ENCODE data around the gene STARD13. TPM values are rescaled to one million over a fixed set of nuclear protein-coding genes. Genes with fewer than 3 reads are reported as not detected.

The STARD13 gene
- total RNA-seq, 2 experiments from 2014 or later, result 0.30 to 0.31 TPM

- Mint-ChIP-seq H3K36me3 (ENCODE audit: low read depth) (no peaks in the 10 kb centered on the region), H3K27ac (no peak overlapping the region), H3K4me1 (ENCODE audit: low read depth) (no peaks in the 10 kb centered on the region), H3K9me3 (no peaks in the 10 kb centered on the region), H3K27me3 (ENCODE audit: low read depth) (peaks cover 11% of the 10 kb centered on the region), H3K4me3 (no peak overlapping the region)
- DNase-seq, result no peak
- CTCF ChIA-PET, result interaction anchor here (0.6 kb wide), 1 partner anchor 14 kb away, joined by 3 read pairs; no protein-coding TSS in a partner anchor
- intact Hi-C loops (cut with micrococcal nuclease), result no loop called here
Measured at GRCh38 chr13:33319859-33320258, 34.3 kb upstream of the STARD13 start.

- no peaks in the 10 kb centered on the region for H3K4me1 Mint-ChIP-seq (ENCODE audit: low read depth)
- CTCF ChIA-PET, result no interaction called here
- intact Hi-C loops (cut with micrococcal nuclease), result no loop called here
- H3K27ac Mint-ChIP-seq, result no peak overlapping the region
- no peaks in the 10 kb centered on the region for H3K36me3 Mint-ChIP-seq (ENCODE audit: low read depth)
- H3K9me3 Mint-ChIP-seq, result no peaks in the 10 kb centered on the region
- DNase-seq, result no peak
- peaks cover 11% of the 10 kb centered on the region for H3K27me3 Mint-ChIP-seq (ENCODE audit: low read depth)
- no peak overlapping the region for H3K4me3 Mint-ChIP-seq
Measured at GRCh38 chr13:33318744-33319143, 33.2 kb upstream of the STARD13 start.

DNA sequence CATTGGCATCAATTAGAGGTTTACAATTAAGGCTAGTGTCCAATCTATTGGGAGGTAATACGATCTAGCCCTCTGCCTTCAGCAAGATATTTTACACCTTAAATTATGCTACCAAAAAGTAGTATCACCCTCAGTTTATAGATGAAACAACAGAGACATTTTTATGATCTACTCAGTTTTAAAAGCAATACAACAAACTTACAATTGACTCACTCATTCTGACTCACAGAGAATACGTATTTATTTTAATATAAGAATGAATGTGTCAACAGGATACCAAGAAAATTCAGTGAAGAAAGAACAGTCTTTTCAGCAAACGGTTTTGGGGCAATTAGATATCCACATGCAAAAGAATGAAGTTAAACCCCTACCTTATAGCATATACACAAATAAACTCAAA, 32.5 kb upstream of the STARD13 start:
- CTCF ChIA-PET, result no interaction called here
- intact Hi-C loops (cut with micrococcal nuclease), result no loop called here
- Mint-ChIP-seq H3K27ac (no peak overlapping the region), H3K4me3 (no peak overlapping the region), H3K27me3 (ENCODE audit: low read depth) (peaks cover 14% of the 10 kb centered on the region), H3K36me3 (ENCODE audit: low read depth) (no peaks in the 10 kb centered on the region), H3K9me3 (no peaks in the 10 kb centered on the region), H3K4me1 (ENCODE audit: low read depth) (no peaks in the 10 kb centered on the region)
- no peak for DNase-seq

DNA sequence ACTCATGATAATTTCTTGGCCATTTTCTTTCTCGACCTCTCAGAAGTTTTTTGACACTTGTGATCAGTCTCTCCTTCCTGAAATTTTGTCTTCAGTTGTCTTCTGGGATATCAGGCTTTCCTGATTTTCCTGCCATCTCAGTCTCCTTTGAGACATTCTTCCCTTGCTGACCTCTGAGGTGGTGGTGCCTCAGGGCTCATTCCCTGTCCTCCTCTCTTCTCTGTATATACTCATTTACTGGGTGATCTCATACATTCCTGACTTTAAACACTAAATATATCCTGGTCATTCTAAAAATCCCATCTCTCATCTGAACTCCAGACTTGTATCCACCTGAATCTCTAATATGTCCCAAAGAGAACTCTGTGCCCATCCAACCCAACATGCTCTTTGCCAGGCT, 31.3 kb upstream of the STARD13 start:
- Mint-ChIP-seq H3K27me3 (ENCODE audit: low read depth) (peaks cover 14% of the 10 kb centered on the region), H3K36me3 (ENCODE audit: low read depth) (no peaks in the 10 kb centered on the region), H3K27ac (no peak overlapping the region), H3K9me3 (no peaks in the 10 kb centered on the region), H3K4me3 (no peak overlapping the region), H3K4me1 (ENCODE audit: low read depth) (no peaks in the 10 kb centered on the region)
- no peak for DNase-seq
- intact Hi-C loops (cut with micrococcal nuclease), result no loop called here
- CTCF ChIA-PET, result interaction anchor here (0.6 kb wide), 1 partner anchor 235 kb away, joined by 3 read pairs; no protein-coding TSS in a partner anchor

GRCh38 chr13:33313504-33313903, 27.9 kb upstream of the STARD13 start:
- Mint-ChIP-seq H3K36me3 (ENCODE audit: low read depth) (no peaks in the 10 kb centered on the region), H3K27ac (no peak overlapping the region), H3K9me3 (no peaks in the 10 kb centered on the region), H3K4me1 (ENCODE audit: low read depth) (no peaks in the 10 kb centered on the region), H3K27me3 (ENCODE audit: low read depth) (peaks cover 18% of the 10 kb centered on the region), H3K4me3 (no peak overlapping the region)
- DNase-seq, result no peak
- CTCF ChIA-PET, result no interaction called here
- intact Hi-C loops (cut with micrococcal nuclease), result no loop called here

- CTCF ChIA-PET, result no interaction called here
- intact Hi-C loops (cut with micrococcal nuclease), result no loop called here
- Mint-ChIP-seq H3K4me1 (ENCODE audit: low read depth) (no peaks in the 10 kb centered on the region), H3K27me3 (ENCODE audit: low read depth) (peaks cover 17% of the 10 kb centered on the region), H3K9me3 (no peaks in the 10 kb centered on the region), H3K27ac (no peak overlapping the region), H3K36me3 (ENCODE audit: low read depth) (no peaks in the 10 kb centered on the region), H3K4me3 (no peak overlapping the region)
- DNase-seq, result no peak
Measured at GRCh38 chr13:33312861-33313212, 27.3 kb upstream of the STARD13 start.

- Mint-ChIP-seq H3K36me3 (ENCODE audit: low read depth) (no peaks in the 10 kb centered on the region), H3K27me3 (ENCODE audit: low read depth) (peaks cover 19% of the 10 kb centered on the region), H3K4me1 (ENCODE audit: low read depth) (no peaks in the 10 kb centered on the region), H3K4me3 (no peak overlapping the region), H3K9me3 (peaks cover 3% of the 10 kb centered on the region), H3K27ac (no peak overlapping the region)
- CTCF ChIA-PET, result no interaction called here
- intact Hi-C loops (cut with micrococcal nuclease), result no loop called here
- DNase-seq, result no peak
Measured at GRCh38 chr13:33312150-33312860, 26.8 kb upstream of the STARD13 start.

GRCh38 chr13:33311040-33311439, 25.5 kb upstream of the STARD13 start:
- CTCF ChIA-PET, result no interaction called here
- Mint-ChIP-seq H3K9me3 (peaks cover 4% of the 10 kb centered on the region), H3K27me3 (ENCODE audit: low read depth) (peaks cover 17% of the 10 kb centered on the region), H3K4me3 (no peak overlapping the region), H3K4me1 (ENCODE audit: low read depth) (no peaks in the 10 kb centered on the region), H3K36me3 (ENCODE audit: low read depth) (no peaks in the 10 kb centered on the region), H3K27ac (no peak overlapping the region)
- intact Hi-C loops (cut with micrococcal nuclease), result no loop called here
- no peak for DNase-seq

DNA sequence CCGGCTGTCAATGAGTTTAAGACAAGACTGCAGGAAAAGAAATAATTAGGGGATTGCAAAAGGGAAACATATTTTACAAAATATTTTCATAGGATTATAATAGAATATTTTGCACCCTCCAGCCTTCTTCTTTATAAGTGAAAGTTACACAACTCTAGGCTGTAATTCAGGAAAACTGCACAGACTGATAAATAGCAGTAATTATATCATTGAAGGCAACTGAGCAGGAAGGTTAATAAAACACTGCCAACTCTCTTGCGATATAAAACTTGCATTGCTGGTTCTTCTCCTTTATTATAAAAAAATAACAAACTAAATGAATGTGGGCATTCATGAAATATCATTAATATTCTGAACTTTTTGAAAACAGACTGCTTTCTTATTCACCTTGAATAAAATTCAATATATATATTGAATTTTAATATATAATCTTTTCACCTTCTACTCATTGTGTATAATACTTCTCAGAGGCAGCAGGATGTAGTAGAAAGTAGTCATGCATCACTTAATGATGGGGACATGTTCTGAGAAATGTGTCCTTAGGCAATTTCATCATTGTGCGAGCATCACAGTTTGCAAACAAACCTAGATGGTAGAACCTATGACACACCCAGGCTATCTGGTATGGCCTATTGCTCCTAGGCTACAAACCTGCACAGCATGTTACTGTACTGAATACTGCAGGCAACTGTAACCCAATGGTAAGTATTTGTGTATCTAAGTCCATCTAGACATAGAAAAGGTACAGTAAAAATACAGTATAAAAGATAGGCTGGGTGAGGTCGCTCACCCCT, 24.9 kb upstream of the STARD13 start:
- no peaks in the 10 kb centered on the region for H3K4me1 Mint-ChIP-seq (ENCODE audit: low read depth)
- no peaks in the 10 kb centered on the region for H3K36me3 Mint-ChIP-seq (ENCODE audit: low read depth)
- peaks cover 17% of the 10 kb centered on the region for H3K27me3 Mint-ChIP-seq (ENCODE audit: low read depth)
- no peak for DNase-seq
- no peak overlapping the region for H3K27ac Mint-ChIP-seq
- CTCF ChIA-PET, result no interaction called here
- H3K9me3 Mint-ChIP-seq, result peaks cover 4% of the 10 kb centered on the region
- intact Hi-C loops (cut with micrococcal nuclease), result no loop called here
- H3K4me3 Mint-ChIP-seq, result no peak overlapping the region

GRCh38 chr13:33308863-33309262, 23.3 kb upstream of the STARD13 start:
- intact Hi-C loops (cut with micrococcal nuclease), result no loop called here
- H3K36me3 Mint-ChIP-seq (ENCODE audit: low read depth), result no peaks in the 10 kb centered on the region
- H3K27ac Mint-ChIP-seq, result no peak overlapping the region
- H3K4me1 Mint-ChIP-seq (ENCODE audit: low read depth), result no peaks in the 10 kb centered on the region
- DNase-seq, result no peak
- H3K27me3 Mint-ChIP-seq (ENCODE audit: low read depth), result peaks cover 20% of the 10 kb centered on the region
- no peak overlapping the region for H3K4me3 Mint-ChIP-seq
- CTCF ChIA-PET, result interaction anchor here (0.7 kb wide), 1 partner anchor 663 kb away, joined by 3 read pairs; no protein-coding TSS in a partner anchor
- H3K9me3 Mint-ChIP-seq, result peaks cover 4% of the 10 kb centered on the region

DNA sequence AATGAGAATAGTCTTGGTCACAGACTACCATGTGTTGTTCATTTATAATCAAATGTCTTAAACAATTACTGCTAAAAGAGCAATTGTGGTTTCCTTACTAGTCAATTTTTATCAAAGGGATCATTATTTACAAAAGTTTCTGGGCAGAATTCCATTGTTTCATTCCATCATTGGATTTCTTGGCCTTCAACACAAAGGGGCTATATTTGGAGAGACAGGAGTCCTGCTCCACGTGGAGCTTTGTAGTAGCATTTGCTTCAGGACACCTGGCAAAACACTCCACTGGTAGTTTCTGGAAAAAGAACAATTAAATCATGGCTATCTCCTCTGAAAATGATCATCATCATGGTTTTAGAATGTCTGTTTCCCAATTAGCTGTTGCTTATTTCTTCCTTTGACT, 22.3 kb upstream of the STARD13 start:
- Mint-ChIP-seq H3K4me1 (ENCODE audit: low read depth) (no peaks in the 10 kb centered on the region), H3K4me3 (no peak overlapping the region), H3K36me3 (ENCODE audit: low read depth) (no peaks in the 10 kb centered on the region), H3K9me3 (peaks cover 4% of the 10 kb centered on the region), H3K27ac (no peak overlapping the region), H3K27me3 (ENCODE audit: low read depth) (peaks cover 19% of the 10 kb centered on the region)
- no peak for DNase-seq
- CTCF ChIA-PET, result no interaction called here
- intact Hi-C loops (cut with micrococcal nuclease), result no loop called here

DNA sequence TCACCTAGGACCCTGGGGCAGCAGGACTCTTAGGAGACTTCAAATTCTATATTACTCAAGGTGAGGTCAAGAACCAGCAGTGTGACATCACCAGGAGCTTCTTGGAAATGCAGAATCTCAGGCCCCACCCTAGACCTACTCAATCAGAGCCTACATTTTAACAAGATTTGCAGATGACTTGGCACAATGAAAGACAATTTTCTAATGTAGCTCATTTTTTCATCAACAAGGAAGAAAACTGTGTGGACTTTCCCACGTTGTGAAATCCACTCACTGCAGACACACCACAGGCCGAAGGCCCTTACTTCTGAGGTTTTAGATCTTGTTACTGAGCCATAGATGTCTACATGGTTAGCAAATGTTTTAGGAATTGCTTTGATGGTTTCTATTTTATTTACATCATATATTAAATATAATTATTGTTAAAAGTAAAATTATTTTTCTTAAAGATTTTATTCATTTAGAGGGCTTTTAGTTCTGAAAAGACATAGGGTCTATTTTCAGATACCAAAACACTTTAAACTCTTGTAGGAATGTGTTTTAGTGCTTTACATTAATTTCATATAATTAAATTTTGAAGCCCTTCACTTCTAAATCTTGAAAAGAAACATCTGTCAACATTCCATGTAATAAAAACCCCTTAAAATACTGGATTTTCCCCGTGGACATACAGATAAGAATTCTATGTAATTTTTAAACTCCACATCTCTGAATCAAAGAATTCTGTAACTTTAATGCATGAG, 18.5 kb upstream of the STARD13 start:
- H3K4me3 Mint-ChIP-seq, result no peak overlapping the region
- intact Hi-C loops (cut with micrococcal nuclease), result no loop called here
- H3K27me3 Mint-ChIP-seq (ENCODE audit: low read depth), result peaks cover 15% of the 10 kb centered on the region
- no peaks in the 10 kb centered on the region for H3K36me3 Mint-ChIP-seq (ENCODE audit: low read depth)
- DNase-seq, result no peak
- H3K27ac Mint-ChIP-seq, result no peak overlapping the region
- CTCF ChIA-PET, result no interaction called here
- peaks cover 4% of the 10 kb centered on the region for H3K9me3 Mint-ChIP-seq
- H3K4me1 Mint-ChIP-seq (ENCODE audit: low read depth), result no peaks in the 10 kb centered on the region
